DND-41 (cell line): ENCODE data around the gene KCND3.

Experiments
- EZH2 ChIP-seq: IDR thresholded peaks from 3 replicates; pipeline ENCODE4 v1.6.1; 2012; ENCODE audit warnings: borderline replicate concordance, low read depth, mild to moderate bottlenecking, moderate library complexity, low read length, inconsistent platforms; ENCODE audit not compliant: severe bottlenecking
- TF ChIP-seq, protein P1 (sequence below): IDR thresholded peaks from 2 replicates; pipeline ENCODE4 v1.5.1; 2012; ENCODE audit warnings: borderline replicate concordance, low read length, moderate library complexity, mild to moderate bottlenecking; ENCODE audit not compliant: poor library complexity, severe bottlenecking; ENCODE audit errors: extremely low read depth

DNA sequence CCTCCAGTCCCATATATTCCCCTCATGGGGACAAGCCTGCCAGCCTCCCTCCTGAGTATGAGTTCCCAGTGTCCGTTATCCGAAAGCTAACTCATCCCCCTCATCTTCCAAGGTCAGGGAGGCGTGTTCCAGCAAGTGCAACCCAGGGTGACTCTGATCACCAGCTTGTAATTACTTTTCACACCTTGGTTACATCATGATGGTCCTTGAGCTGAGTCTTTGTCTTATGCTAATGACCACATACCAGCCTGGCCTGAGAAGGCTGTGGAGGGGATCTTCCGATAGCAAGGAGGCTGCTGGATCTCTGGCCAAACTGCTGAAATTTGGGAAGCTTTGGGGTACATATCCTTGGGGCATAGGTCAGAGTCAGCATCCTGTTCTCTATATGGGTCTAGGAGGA lies 134.2 kb downstream of the KCND3 start:
- TF ChIP-seq, protein P1, sequence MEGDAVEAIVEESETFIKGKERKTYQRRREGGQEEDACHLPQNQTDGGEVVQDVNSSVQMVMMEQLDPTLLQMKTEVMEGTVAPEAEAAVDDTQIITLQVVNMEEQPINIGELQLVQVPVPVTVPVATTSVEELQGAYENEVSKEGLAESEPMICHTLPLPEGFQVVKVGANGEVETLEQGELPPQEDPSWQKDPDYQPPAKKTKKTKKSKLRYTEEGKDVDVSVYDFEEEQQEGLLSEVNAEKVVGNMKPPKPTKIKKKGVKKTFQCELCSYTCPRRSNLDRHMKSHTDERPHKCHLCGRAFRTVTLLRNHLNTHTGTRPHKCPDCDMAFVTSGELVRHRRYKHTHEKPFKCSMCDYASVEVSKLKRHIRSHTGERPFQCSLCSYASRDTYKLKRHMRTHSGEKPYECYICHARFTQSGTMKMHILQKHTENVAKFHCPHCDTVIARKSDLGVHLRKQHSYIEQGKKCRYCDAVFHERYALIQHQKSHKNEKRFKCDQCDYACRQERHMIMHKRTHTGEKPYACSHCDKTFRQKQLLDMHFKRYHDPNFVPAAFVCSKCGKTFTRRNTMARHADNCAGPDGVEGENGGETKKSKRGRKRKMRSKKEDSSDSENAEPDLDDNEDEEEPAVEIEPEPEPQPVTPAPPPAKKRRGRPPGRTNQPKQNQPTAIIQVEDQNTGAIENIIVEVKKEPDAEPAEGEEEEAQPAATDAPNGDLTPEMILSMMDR = no peak
- TF ChIP-seq EZH2 = no peak
